SU-DHL-6 (cell line): ENCODE results near the gene YKT6.

ENCODE experiments used
- H2AFZ ChIP-seq: fragments of 200-600 bp; sonication (generic); 2 replicates; pipeline ENCODE4 v1.6.1; 2014; ENCODE audit warnings: low read depth, mild to moderate bottlenecking, moderate library complexity, mixed read lengths, antibody characterized with exemption, low read length; ENCODE audit not compliant: severe bottlenecking
- H3F3A ChIP-seq: fragments of 200-600 bp; shearing (Covaris generic); 2 replicates; pipeline ENCODE4 v1.6.0; 2016; ENCODE audit warnings: antibody characterized with exemption, mild to moderate bottlenecking; ENCODE audit not compliant: insufficient read depth
- H3K27ac ChIP-seq: fragments of 200-600 bp; sonication (generic); 2 replicates; pipeline ENCODE4 v1.5.1; 2016; ENCODE audit warnings: low read depth, mild to moderate bottlenecking, low read length, moderate library complexity, mixed read lengths
- H3K27me3 ChIP-seq: fragments of 200-600 bp; sonication (generic), shearing (Covaris generic); 2 replicates; pipeline ENCODE4 v1.6.0; 2014; ENCODE audit warnings: mild to moderate bottlenecking, low read length
- H3K36me3 ChIP-seq: fragments of 200-600 bp; sonication (generic); 2 replicates; pipeline ENCODE4 v1.6.1; 2014; ENCODE audit warnings: mild to moderate bottlenecking, low read length, mixed read lengths
- H3K4me2 ChIP-seq: fragments of 300-600, 200-600 bp; shearing (Covaris generic), sonication (generic); 2 replicates; pipeline ENCODE4 v1.6.0; 2014; ENCODE audit warnings: low read length, low read depth, mild to moderate bottlenecking; ENCODE audit not compliant: poor library complexity, severe bottlenecking
- H3K4me3 ChIP-seq: fragments of 200-600 bp; sonication (generic); 2 replicates; pipeline ENCODE4 v1.5.1; 2014; ENCODE audit warnings: antibody characterized with exemption, low read length, mild to moderate bottlenecking, mixed read lengths; ENCODE audit not compliant: insufficient read depth, poor library complexity, severe bottlenecking
- H3K79me2 ChIP-seq: fragments of 200-600 bp; sonication (generic); 2 replicates; pipeline ENCODE4 v1.6.1; 2014; ENCODE audit warnings: mild to moderate bottlenecking, low read length, moderate library complexity; ENCODE audit not compliant: insufficient read depth
- H3K9ac ChIP-seq: fragments of 200-600 bp; sonication (generic); 2 replicates; pipeline ENCODE4 v1.7.0; 2014; ENCODE audit warnings: mild to moderate bottlenecking, low read length
- H3K9me2 ChIP-seq: fragments of 200-600 bp; sonication (generic); replicated peaks from 2 replicates; pipeline ENCODE4 v1.6.1; 2014; ENCODE audit warnings: low read length; ENCODE audit not compliant: insufficient read depth
- H3K9me3 ChIP-seq: fragments of 200-600 bp; sonication (generic); 2 replicates; pipeline ENCODE4 v1.6.1; 2014; ENCODE audit warnings: low read length, mixed read lengths; ENCODE audit not compliant: insufficient read depth
- H4K20me1 ChIP-seq: fragments of 200-600 bp; sonication (generic); 2 replicates; pipeline ENCODE4 v1.6.1; 2014; ENCODE audit warnings: low read depth, mild to moderate bottlenecking, antibody characterized with exemption, low read length, moderate library complexity, mixed read lengths
- EZH2phosphoT487 ChIP-seq: fragments of 200-600 bp; sonication (generic), shearing (Covaris generic); conservative IDR thresholded peaks from 2 replicates; pipeline ENCODE4 v1.6.1; 2018; ENCODE audit warnings: mild to moderate bottlenecking, antibody characterized with exemption, low read length, moderate library complexity, mixed read lengths
- TF ChIP-seq, protein P1 (sequence below): fragments of 200-600 bp; sonication (generic); IDR thresholded peaks from one replicate; pipeline ENCODE4 v1.5.1; 2017; ENCODE audit warnings: antibody characterized with exemption, mild to moderate bottlenecking, low read length, moderate library complexity; ENCODE audit not compliant: insufficient read depth, poor library complexity, severe bottlenecking

Gene YKT6

DNA sequence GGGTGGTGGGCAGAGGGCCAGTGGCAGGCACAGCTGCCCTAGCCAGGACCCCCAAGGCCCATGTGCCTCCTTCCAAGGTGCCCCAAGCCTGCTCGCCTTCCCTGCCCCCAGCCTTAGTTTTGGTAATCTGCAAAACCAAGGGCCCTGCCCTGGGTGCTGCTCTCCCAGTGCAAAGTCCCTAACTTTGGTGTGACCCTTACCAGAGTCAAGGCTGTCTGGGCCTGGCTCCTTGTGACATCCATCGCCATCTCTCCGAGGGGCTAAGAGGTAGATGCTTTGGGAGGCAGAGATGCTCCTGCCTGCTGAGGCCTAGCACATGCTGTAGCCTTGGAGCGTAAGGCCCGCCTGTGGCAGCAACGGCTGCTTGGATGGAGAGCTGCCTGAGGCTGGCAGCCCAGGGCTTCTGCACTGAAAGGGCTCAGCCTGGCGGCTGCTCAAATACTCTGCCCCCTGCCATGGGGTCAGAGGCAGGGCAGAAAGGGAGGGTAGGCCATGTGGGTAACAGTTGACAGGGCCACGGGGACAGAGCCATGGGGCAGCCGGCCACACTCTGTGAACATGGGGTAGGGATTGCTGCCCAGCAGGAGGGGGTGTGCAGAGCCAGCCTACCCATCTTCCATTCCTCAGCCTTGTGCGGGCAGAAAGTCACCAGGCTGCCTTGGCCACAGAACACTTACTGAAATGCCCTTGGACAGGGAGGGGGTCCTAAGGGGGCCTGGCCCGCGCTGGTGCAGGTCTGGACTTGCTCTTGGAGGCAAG is 41.7 kb upstream of the YKT6 start:
- Histone ChIP-seq H3K9me3 (no peaks in the 10 kb centered on the region), H3K27ac (no peak overlapping the region), H3K9me2 (no peaks in the 10 kb centered on the region), H3K9ac (no peak overlapping the region), H2AFZ (no peak overlapping the region), H3F3A (no peaks in the 10 kb centered on the region), H3K27me3 (no peaks in the 10 kb centered on the region), H3K79me2 (no peaks in the 10 kb centered on the region), H4K20me1 (no peaks in the 10 kb centered on the region), H3K36me3 (no peaks in the 10 kb centered on the region), H3K4me2 (no peak overlapping the region), H3K4me3 (no peak overlapping the region)
- no peak for TF ChIP-seq EZH2phosphoT487
- TF ChIP-seq, protein P1, sequence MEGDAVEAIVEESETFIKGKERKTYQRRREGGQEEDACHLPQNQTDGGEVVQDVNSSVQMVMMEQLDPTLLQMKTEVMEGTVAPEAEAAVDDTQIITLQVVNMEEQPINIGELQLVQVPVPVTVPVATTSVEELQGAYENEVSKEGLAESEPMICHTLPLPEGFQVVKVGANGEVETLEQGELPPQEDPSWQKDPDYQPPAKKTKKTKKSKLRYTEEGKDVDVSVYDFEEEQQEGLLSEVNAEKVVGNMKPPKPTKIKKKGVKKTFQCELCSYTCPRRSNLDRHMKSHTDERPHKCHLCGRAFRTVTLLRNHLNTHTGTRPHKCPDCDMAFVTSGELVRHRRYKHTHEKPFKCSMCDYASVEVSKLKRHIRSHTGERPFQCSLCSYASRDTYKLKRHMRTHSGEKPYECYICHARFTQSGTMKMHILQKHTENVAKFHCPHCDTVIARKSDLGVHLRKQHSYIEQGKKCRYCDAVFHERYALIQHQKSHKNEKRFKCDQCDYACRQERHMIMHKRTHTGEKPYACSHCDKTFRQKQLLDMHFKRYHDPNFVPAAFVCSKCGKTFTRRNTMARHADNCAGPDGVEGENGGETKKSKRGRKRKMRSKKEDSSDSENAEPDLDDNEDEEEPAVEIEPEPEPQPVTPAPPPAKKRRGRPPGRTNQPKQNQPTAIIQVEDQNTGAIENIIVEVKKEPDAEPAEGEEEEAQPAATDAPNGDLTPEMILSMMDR = no peak

DNA sequence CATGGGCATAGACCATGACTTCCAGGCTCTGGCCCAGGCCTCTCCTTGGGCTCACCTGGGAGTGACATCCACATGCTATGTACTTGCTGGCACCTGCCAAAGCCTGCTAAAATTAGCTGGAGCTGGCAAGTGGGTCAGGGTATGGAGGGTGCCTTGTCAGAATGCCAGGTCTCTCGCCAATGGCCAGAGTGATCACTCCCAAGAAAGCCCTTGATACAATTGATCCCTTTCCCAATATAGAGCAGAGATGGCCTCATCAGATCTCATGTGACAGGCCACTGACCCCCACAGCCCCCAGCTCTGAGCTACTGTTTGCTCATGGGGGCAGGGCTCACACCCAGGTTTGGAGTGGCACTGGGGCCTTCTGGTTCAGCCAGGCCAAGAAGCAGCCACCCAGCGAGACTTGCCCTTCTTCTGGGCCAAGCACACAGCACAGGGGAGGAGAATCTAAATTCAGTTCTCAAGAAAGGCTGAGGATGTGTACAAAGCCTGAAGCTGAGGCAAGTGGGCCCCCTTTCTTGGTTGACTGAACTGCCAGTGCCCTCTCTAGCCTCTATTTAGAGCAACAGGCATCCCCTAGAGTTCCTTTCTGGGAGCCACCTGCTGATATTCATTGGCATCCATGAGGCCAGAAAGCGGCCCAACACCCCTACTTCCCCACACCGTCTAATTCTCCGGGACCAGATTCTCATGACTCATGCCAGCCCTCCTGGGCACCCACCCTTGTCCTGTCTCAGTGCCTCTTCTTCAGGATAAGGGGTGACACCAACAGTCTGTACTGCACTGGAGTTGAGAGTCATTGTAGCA is 40.8 kb upstream of the YKT6 start:
- Histone ChIP-seq H3K9me2 (no peaks in the 10 kb centered on the region), H2AFZ (no peak overlapping the region), H3K27ac (no peak overlapping the region), H3K4me2 (no peak overlapping the region), H3K36me3 (no peaks in the 10 kb centered on the region), H3K9me3 (no peaks in the 10 kb centered on the region), H3K27me3 (no peaks in the 10 kb centered on the region), H3K79me2 (no peaks in the 10 kb centered on the region), H3F3A (no peaks in the 10 kb centered on the region), H3K4me3 (no peak overlapping the region), H3K9ac (no peak overlapping the region), H4K20me1 (no peaks in the 10 kb centered on the region)
- TF ChIP-seq, protein P1 = no peak
- no peak for TF ChIP-seq EZH2phosphoT487

DNA sequence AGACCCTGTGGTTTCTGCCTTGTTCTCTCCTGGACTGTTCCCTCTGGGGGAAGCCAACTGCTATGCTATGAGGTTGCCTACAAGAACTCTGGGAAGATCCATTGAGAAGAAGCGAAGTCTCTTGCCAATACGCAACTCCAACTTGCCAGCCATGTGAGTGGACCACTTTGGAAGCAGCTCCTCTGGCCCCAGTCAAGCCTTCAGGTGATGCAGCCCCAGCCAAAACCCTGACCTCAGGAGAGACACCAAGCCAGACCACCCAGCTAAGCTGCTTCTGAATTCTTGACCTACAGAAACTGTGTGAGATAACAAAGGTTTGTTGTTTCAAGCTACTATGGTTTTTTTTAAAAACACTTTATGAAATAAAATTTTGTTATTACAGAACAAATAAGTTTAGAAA is 39.4 kb upstream of the YKT6 start:
- H3K27me3 ChIP-seq = no peaks in the 10 kb centered on the region
- H3K79me2 ChIP-seq = no peaks in the 10 kb centered on the region
- H3F3A ChIP-seq = no peaks in the 10 kb centered on the region
- H3K4me3 ChIP-seq = no peak overlapping the region
- no peaks in the 10 kb centered on the region for H3K9me2 ChIP-seq
- H3K4me2 ChIP-seq = no peak overlapping the region
- no peaks in the 10 kb centered on the region for H3K36me3 ChIP-seq
- no peak overlapping the region for H2AFZ ChIP-seq
- no peaks in the 10 kb centered on the region for H4K20me1 ChIP-seq
- no peak overlapping the region for H3K9ac ChIP-seq
- H3K9me3 ChIP-seq = no peaks in the 10 kb centered on the region
- no peak for TF ChIP-seq EZH2phosphoT487
- TF ChIP-seq, protein P1 = no peak
- H3K27ac ChIP-seq = no peak overlapping the region
